Stimulated activated CD8-positive, alpha-beta memory T cell treated with anti-CD3 and anti-CD28 coated beads, Interleukin-12 subunit alpha, Interleukin-12 subunit beta, amount 100 ng/mL, for 4 hours (primary cell): Measurements from ENCODE around the gene RNU11.
"Not testable (repeated sequence)": the region's sequence is repeated elsewhere in the genome, so short reads cannot be mapped to it uniquely, and the experiment has no call there.

Source experiments
- DNase-seq: peaks from one replicate; pipeline ENCODE4 v3.0.0-alpha.2; 2020; ENCODE audit warnings: low read depth

The RNU11 gene

GRCh38 chr1:28648474-28649198, at the start of gene RNU11:
Gene RNU11, plus strand, starts transcription at chr1:28648600.
- peak; percentile 66 for DNase-seq

GRCh38 chr1:28601696-28602095, 46.7 kb upstream of the RNU11 start:
- no peak for DNase-seq

- no peak for DNase-seq
These were observed 45.6 kb upstream of the RNU11 start for GRCh38 chr1:28602536-28603439.

GRCh38 chr1:28604411-28604810, 44.0 kb upstream of the RNU11 start:
- DNase-seq, result no peak

GRCh38 chr1:28604962-28605361, 43.4 kb upstream of the RNU11 start:
- no peak for DNase-seq

GRCh38 chr1:28606771-28607170, 41.6 kb upstream of the RNU11 start:
- DNase-seq, result no peak

GRCh38 chr1:28613175-28613574, 35.2 kb upstream of the RNU11 start:
- no peak for DNase-seq

GRCh38 chr1:28631713-28632112, 16.7 kb upstream of the RNU11 start:
- DNase-seq, result no peak

- DNase-seq, result no peak
These were observed 15.8 kb upstream of the RNU11 start for GRCh38 chr1:28632560-28632959.

GRCh38 chr1:28640766-28641165, 7.6 kb upstream of the RNU11 start:
- no peak for DNase-seq

GRCh38 chr1:28642056-28642846, 6.1 kb upstream of the RNU11 start:
- no peak for DNase-seq

- peak; percentile 88 for DNase-seq
These were observed 5.4 kb upstream of the RNU11 start, which contains the start of gene TAF12 for GRCh38 chr1:28642847-28643635. Gene TAF12, minus strand, starts transcription at chr1:28643067. Its CDS starts 20,986 bp downstream, at chr1:28622081.

GRCh38 chr1:28644494-28644893, 3.9 kb upstream of the RNU11 start:
- DNase-seq, result no peak

GRCh38 chr1:28645406-28645805, 3.0 kb upstream of the RNU11 start:
- not testable (repeated sequence) for DNase-seq

GRCh38 chr1:28646040-28646439, 2.4 kb upstream of the RNU11 start:
- no peak for DNase-seq

GRCh38 chr1:28648008-28648473, 359 bp upstream of the RNU11 start:
- peak; percentile 77 for DNase-seq

- DNase-seq, result not testable (repeated sequence)
These were observed 4.7 kb downstream of the RNU11 start for GRCh38 chr1:28653063-28653462.

GRCh38 chr1:28653870-28654269, 5.5 kb downstream of the RNU11 start:
- DNase-seq, result not testable (repeated sequence)

- not testable (repeated sequence) for DNase-seq
These were observed 7.3 kb downstream of the RNU11 start for GRCh38 chr1:28655448-28656311.

GRCh38 chr1:28656335-28656734, 7.9 kb downstream of the RNU11 start:
- DNase-seq, result no peak
